Activated naive CD4-positive, alpha-beta T cell treated with Interleukin-2 at 50 U/mL for 16 hours (primary cell): ENCODE results near the gene PAGE2B.
A peak's percentile ranks its signal among the peaks of the same experiment; 100 is the strongest.
"Not testable (repeated sequence)": the region's sequence is repeated elsewhere in the genome, so short reads cannot be mapped to it uniquely, and the experiment has no call there.

ENCODE experiments used
- DNase-seq: peaks from one replicate; pipeline ENCODE4 v3.0.0-alpha.2; 2020

The PAGE2B gene, protein sequence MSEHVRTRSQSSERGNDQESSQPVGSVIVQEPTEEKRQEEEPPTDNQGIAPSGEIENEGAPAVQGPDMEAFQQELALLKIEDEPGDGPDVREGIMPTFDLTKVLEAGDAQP

DNA sequence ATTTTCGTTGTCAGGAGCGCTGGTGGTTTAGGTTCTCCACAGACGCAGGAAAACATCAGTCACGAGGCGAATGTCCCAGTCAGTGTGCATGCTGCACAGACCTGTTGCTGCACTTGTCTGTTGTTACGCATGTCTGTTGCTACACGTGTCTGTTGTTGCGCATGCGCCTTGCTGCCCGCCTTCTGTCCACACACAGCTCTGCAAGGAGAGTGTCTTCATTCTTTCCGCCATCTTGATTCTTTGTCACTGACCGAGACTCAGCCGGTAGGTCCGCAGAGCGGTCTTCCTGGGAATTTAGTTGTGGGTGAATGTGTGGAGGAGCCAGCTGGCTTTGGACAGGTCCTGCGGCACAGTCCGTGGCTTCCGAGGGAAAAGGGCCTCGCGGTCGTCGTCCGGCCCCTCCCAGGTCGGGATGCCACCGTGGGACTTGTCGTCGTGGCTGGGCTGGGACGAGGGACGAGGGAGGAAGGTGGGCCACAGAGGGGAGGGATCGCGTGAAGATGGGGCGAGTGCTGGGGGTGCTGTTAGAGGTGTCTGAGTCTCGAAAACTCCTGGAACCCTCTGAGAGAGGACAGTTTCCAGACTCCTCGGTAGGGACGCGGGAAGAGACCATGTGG, at the start of gene PAGE2B:
TSS of gene PAGE2B (plus strand) at position 180 of the 617 bp plus-strand sequence. CDS start 1,012 bp downstream, outside the sequence.
- no peak for DNase-seq

DNA sequence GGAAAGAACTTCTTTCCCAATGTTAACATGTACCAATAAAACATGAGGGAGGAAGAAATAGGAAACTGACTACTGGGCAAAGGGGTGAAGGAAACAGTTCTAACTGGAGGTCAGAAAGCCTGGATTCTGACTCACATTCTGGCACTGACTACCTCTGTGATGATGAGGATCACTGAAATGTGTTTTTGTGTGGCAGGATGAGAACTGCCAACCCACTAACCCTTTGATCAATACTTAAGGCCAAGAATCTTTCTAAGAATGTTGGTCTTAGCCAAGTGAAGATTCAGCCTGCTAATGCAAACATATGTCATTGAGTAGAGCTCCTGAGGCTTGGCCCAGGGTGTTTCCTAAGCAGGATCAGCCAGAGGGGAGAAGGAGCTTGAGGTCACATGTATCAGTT, 48.7 kb upstream of the PAGE2B start:
- no peak for DNase-seq

DNA sequence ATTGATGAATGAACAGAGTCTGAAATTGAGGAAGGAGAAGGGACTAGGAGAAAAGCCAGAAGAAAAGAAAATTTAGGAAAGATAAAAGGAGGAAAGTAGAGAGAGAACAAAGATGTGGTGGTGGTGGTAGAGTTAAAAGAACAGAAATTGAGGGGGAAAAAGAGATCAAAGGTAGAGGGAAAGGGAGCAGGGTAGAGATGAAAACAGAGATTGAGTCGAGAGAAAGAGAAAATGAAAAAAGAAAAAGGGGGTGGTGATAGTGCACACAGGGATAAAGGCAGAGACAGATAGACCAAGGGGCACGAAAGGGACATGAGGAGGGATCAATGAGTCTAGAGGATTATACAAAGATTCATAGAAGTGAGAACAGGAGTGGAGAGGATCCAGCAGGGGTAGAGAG, 48.0 kb upstream of the PAGE2B start:
- DNase-seq: no peak

DNA sequence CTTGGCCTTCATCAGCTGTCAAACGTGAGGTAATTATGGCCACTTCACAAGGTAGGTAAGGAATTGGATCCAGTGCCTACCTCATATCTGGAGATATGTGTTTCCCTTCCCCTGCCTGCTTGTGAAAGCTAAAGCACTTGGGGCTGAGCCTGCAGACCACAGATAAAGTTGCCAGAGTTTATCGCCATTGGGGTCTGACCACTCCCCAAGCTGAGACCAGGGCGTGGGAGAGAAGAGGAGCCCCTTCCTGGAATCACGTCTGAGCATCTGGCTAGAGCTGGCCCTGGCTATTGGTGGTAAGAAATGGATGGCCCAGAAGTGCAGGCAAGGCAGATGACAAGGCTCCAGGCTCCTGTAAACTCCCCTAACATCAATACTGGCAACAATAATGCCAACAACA, 46.8 kb upstream of the PAGE2B start:
- no peak for DNase-seq

DNA sequence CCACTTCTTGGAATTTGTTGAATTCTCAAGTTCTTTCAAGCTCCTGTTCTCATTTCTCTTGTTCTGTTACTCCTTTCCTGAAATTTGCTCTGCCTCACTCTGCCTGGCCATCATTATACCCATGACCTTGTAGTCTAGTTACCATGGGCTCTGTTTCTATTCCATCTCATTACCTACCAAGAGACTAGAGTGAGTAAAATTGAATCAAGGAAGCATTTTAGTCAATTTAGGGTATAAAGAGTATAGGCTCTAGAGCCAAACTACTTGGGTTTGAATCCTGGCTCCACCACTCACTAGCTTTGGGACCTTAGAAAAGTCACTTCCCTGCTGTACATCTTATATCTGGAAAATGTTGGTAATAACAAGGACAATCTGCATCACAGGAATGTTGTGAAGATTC, 46.2 kb upstream of the PAGE2B start:
- no peak for DNase-seq

DNA sequence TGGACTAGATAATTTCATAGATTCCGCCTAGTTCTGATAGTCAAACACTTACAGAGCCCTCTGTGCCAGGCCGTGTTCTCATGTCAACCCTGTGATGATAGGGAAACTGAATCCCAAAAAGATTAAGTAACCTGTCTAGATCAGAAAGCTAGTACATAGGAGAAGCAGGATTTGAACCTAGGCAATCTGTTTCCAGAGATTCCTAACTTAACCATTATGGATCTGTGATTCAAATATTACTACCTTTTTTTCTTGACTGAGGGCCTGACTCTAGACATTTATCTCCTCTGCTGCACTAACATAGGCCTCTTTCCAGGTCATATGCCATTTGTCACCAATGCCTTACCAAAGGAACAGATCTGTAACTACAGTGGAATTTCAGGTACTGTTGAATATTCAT, 45.5 kb upstream of the PAGE2B start:
- DNase-seq: no peak

DNA sequence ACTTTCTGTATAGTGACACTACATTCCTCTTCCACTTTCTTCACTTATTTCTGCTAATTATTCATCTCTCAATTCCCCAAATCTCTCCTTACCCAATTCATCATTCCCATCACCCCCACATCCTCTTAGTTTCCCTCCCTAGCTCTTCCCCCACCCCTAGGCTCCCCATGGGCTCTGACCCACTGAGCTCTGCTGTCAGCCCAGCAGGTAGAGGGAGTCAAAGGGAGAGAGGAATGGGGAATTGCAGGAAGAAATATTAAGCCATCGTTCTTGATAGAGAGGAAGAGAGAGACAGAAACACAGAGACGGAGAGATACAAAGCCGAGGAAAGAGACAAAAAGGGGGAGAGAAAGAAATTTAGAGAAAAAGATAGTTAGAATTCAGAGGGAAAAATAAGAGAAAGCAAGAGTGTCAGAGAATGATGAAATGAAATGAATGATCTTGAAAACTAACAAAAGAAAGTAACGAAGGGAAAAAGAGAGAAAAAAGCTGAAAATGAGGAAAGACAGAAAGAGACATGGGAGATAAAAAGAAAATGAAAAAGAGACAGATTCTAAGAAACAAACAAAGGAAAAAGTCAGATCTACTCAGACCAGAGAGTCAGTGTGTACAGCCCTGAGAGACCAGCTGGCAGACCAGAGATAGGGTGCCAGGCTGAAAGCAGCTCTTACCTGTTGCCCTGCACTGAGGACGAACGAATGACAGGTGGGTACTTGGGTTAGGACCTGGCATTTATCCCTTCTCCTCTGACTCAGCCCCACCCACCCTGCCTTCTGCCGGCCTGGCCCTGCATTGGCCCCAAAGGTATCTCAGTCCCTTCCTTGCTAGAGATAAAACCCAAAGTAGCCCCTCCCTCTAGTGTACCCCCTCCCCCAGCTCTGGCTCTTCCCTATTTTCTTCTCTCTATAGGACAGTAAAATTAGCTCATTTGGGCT, 44.3 kb upstream of the PAGE2B start, which contains the start of gene ALAS2:
TSS of gene ALAS2 (minus strand) at position 707 of the 935 bp plus-strand sequence. CDS start 4,977 bp downstream, outside the sequence.
- DNase-seq: no peak

DNA sequence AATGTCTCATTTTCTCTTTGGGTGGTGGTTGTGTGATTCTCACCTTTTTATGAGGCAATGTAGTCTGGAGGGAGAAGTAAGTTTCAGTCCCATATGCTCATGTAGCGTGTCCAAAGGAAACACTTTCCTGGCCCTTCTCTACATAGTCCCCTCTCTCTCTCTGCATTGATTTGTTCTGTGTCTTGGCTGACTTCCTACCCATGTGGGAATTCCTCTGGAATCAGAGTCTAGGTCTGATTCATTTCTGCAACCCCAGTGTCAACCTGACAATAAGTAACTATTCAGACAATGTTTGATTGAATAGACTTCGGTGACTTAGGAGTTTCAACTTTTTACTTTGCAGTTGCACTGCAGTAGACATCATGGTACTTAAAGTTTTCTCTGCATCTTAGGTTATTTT, 41.4 kb upstream of the PAGE2B start:
- DNase-seq: no peak

DNA sequence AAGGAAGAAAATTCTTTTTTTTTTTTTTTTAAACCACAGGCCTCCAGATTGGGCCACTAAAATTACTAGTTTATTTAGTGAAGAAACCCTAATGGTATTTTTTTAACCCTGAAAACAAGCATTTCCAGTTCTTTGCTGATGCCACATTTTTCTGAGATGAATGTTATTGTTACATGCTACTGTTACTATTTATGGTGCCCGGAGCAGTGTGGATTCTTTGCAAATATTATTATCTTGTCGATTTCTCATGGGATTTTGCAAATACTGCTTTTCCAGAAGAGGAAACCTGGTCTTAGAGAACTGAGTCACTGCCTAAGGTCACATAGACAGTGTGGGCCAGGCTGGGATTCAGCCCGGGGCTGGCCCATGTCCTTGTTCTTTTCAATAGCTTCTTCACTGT, 35.4 kb upstream of the PAGE2B start:
- no peak for DNase-seq

DNA sequence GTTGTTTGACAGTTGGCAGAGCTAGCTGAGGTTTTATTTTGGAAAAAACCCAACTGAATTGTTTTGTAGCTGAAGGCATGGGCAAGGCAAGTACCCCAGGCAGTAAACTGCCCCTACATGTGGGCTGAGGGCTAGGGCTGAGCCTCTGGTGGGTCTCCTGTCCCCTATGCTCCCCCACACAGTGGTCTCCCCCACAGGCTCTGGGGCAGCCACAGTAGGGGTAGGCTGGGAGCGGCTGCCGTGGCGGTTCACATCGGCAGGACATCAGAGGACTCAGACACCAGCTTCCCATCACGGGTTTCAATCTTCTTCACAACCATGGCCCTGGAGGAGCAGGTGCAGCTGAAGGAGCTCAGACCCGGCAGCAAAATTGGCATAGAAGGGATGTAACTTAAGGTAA, 33.3 kb upstream of the PAGE2B start:
- DNase-seq: no peak

DNA sequence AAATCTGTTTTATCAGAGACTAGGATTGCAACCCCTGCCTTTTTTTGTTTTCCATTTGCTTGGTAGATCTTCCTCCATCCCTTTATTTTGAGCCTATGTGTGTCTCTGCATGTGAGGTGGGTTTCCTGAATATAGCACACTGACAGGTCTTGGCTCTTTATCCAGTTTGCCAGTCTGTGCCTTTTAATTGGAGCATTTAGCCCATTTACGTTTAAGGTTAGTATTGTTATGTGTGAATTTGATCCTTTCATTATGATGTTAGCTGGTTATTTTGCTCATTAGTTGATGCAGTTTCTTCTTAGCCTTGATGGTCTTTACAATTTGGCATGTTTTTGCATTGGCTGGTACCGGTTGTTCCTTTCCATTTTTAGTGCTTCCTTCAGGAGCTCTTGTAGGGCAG, 24.2 kb upstream of the PAGE2B start:
- DNase-seq: not testable (repeated sequence)

DNA sequence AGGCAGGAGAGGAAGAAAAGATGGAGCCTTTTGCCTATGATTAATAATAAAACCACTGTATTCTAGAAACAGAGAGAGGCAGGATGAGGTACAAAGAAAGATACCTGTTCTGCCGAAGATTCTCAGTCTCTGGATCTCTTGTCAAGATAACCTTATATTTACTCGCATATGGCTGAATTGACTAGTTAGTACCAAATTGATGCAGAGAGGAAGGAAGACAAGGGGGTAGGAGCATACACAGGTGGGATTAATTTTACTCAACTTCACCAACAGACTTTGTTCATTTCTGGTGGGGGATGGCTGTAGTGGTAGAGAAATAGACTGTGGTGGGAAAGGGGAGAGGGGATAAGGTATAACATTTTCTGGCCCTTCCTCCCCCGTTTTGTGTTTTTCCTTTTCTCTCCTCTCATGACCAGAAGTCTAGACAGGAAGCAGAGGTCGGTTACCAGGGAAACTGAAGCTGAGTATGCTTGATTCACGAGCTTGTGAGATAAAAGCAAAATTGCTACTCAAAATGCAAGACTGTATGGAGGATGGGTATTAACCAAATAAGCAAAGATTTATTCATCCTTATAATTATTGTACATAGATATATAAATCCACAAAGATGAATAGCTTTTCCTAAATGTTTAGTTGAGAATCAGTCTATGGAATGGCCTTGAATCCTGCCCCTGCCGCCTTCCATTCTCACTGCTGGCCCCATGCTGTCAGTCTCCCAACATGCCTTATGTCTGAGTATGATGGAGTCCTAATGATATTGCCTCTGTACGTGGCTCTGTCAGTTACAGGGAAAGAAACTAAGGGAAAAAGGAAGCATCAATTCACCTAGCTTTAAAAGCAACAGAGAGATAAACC, 17.8 kb upstream of the PAGE2B start:
- DNase-seq: peak; percentile 2

DNA sequence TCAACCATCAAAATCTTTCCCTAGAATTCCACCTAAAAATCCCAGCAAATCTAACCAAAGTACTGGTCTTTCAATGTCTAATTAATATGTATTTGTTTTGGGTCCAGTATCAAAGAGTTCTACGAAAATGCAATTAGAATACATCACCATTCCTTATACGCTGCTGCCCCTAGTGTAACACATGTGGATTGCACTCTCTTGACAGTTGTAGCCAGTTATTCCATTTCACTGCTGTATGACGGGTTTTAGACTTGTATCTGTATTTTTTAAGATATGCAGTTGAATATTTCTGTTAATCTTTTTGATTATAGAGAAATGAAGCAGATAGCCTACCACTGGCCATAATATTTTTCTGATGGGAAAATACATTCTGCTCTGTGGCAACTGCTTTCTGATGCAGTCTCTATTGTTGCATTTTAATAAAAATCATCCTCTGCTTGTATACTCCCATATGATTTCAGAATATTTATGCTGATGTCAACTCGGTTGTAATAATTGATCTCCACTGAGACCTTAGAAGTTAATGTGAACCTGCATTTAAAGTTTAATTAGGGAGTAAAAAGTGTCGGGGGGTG, 17.1 kb upstream of the PAGE2B start:
- DNase-seq: peak; percentile 17

DNA sequence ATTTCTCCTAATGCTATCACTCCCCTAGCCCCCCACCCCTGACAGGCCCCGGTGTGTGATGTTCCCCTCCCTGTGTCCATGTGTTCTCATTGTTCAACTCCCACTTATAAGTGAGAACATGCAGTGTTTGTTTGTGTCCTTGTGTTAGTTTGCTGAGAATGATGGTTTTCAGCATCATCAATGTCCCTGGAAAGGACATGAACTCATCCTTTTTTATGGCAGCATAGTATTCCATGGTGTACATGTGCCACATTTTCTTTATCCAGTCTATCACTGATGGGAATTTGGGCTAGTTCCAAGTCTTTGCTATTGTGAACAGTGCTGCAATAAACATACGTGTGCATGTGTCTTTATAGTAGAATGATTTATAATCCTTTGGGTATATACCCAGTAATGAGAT, 7.7 kb upstream of the PAGE2B start:
- not testable (repeated sequence) for DNase-seq

DNA sequence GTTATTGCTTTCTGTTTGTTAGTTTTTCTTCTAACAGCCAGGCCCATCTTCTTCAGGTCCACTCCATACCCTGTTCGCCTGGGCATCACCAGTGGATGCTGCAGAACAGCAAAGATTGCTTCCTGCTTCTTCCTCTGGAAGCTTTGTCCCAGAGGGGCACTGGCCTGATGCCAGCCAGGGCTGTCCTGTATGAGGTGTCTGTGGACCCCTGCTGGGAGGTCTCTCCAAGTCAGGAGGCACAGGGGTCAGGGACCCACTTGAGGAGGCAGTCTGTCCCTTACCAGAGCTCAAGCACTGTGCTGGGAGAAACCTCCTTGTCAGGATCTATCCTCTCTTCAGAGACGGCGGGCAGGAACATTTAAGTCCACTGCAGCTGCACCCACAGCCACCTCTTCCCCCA, 2.5 kb upstream of the PAGE2B start:
- no peak for DNase-seq

DNA sequence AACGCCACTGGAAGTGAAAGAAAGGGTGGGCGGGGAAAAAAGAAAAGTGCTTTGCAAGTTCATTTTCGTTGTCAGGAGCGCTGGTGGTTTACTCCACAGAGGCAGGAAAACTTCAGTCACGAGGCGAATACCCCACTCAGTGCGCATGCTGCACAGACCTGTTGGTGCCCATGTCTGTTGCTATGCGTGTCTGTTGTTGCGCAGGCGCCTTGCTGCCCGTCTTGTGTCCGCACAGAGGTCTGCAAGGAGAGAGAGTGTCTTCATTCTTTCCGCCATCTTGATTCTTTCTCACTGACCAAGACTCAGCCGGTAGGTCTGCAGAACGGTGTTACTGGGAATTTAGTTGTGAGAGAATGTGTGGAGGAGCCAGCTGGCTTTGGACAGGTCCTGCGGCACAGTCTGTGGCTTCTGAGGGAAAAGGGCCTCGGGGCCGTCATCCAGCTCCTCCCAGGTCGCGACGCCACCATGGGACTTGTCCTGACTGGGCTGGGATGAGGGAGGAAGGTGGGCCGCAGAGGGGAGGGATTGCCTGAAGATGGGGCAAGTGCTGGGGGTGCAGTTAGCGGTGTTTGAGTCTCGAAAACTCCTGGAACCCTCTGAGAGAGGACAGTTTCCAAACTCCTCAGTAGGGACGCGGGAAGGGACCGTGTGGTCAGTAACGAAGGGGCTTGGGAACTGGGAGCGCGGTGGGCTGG, 14.1 kb downstream of the PAGE2B start, which contains the start of gene PAGE2:
TSS of gene PAGE2 (plus strand) at position 224 of the 695 bp plus-strand sequence. CDS start 1,003 bp downstream, outside the sequence.
- DNase-seq: no peak

DNA sequence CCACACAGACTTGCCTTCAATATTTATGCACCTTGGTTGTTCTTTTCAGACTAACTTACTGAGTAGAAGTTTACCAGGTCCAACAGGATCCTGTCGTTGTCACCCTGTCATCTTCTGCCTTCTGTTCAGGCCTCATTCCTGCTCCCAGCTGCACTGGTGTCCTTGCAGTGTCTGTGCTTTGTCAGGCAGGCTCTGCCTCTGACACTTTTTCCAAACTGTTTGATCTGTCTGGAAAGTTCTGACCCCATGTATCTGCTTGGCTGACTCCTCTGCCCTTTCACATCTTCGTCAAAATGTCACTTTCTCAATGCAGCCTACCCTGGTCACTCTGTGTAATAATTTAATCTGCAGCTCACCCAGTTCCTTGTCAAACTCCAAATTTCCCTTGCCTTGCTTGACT, 23.9 kb downstream of the PAGE2B start:
- DNase-seq: no peak

DNA sequence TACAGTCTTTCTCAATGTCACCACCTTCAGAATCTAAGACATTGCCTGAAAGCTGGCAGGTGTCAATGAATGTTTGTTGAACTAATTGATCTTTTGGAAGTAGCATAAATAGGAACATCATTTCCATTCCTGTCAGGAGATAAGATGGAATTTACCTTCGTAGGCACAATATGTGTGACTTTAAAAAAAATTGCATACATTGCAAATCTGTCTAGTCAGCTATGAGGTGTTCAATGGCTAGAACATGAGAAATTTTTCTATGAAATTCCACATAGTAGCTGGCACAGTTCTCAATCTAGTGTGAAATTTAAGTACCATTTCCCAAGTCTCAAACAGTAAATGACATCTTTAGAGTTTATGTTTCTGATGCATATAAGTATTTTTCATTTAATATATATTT, 24.3 kb downstream of the PAGE2B start:
- DNase-seq: no peak

DNA sequence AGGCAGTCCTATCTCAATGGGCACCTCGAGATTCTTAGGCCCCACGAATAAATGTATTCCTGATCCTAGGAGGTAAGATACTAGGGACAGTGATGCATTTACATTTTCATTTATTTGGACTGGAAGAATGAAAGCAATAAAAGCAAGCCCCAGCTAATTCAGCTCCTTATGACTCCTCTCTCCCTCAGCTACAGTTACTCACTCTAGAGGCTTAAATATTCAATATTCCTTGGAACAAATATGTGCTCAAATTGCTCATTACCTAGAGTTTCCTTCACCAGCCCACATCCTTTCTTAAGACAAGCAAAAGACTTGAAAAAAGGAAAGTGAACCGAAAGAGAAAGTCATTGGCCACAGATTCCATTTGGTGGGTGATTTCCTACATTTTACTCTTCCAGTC, 27.9 kb downstream of the PAGE2B start:
- DNase-seq: no peak

DNA sequence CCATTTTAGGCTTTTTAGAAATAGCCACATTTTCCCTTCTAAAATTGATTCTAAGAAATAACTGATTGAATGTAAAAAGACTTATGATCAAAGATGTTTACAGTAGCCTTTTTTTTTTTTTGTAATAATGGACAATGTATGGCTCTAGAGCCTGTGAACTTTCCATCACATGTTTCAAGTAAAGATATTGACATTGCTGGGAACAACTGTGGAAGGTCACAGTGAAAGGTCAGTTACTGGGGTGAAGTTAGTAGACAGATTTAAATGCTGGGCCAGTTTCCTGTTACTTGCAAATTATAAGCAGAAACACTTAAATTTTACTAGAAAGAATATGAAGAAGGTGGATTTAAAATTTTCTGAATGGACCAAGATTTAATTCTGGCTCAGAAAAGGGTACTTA, 32.4 kb downstream of the PAGE2B start:
- DNase-seq: no peak

DNA sequence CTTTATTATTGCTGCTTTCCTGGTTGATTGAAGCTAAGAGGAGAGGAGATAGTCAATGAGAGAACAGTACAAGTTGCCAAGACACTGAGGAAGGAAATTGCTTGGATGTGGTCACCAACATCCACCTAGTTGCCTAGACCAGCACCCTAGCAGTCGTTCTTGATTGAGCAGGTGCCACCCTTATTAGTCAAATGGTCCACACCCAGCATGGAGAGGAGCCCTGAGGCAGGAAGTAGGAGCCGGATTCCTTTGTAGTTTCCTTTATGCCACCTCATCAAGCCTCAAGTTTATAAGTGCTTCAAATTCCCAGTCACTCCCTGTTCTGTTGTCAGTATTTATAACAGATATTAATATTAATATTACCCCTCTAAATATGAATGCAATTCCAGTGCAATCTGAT, 33.1 kb downstream of the PAGE2B start:
- no peak for DNase-seq

DNA sequence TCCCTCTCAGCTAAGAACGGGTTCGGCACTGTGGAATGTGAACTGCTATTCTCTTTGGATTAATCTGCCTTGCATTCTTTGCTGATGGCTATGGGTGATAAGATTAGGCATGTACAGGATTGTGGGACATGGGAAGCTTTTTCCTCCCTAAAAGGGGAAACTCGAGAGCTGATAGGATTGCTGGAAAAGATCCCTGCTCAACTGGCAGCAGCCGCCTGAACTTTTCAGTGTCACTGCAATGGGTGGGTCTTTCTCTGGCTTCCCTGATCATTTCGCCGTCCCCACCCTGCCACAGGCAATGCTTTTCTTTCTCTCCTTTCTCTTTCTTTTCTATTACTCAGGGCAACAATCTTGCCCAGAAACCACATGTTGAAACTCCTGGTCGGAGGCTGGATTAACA, 34.5 kb downstream of the PAGE2B start:
- no peak for DNase-seq
